ENCODE measurements around the gene OPCML. TPM values are rescaled to one million over a fixed set of nuclear protein-coding genes. Genes with fewer than 3 reads are reported as not detected.

OPCML gene
- total RNA-seq, 4 donors from 2014 or later: 0.15 TPM; not detected in 3

DNA sequence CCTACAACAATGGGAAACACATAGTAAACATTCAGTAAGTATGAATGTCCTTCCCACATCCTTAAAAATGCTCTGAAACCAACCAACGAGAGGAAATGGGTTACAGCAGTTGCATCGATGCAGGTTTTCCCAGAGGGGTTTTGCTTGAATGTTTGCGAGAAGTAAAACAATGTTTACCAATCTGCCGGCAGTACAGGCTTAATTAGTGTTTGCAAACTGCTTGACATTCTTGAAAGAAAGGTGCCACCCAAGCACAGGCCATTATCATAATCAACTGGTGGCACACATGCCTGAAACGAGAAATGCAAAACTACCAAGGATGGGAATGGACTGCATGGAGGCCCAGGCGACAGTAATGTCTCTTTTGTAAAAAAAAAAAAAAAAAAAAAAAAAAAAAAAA is 27.1 kb upstream of the OPCML start:
- no peaks in the 10 kb centered on the region for H3K4me1 ChIP-seq
- peaks cover 7% of the 10 kb centered on the region for H3K27me3 ChIP-seq
- TF ChIP-seq EP300 (IDR thresholded peaks at IDR 0.05) (no peak), POLR2A (IDR thresholded peaks at IDR 0.05) (no peak), POLR2AphosphoS5 (IDR thresholded peaks at IDR 0.05) (no peak)
- TF ChIP-seq, protein P1, sequence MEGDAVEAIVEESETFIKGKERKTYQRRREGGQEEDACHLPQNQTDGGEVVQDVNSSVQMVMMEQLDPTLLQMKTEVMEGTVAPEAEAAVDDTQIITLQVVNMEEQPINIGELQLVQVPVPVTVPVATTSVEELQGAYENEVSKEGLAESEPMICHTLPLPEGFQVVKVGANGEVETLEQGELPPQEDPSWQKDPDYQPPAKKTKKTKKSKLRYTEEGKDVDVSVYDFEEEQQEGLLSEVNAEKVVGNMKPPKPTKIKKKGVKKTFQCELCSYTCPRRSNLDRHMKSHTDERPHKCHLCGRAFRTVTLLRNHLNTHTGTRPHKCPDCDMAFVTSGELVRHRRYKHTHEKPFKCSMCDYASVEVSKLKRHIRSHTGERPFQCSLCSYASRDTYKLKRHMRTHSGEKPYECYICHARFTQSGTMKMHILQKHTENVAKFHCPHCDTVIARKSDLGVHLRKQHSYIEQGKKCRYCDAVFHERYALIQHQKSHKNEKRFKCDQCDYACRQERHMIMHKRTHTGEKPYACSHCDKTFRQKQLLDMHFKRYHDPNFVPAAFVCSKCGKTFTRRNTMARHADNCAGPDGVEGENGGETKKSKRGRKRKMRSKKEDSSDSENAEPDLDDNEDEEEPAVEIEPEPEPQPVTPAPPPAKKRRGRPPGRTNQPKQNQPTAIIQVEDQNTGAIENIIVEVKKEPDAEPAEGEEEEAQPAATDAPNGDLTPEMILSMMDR (IDR thresholded peaks at IDR 0.05): no peak
- no peak for DNase-seq (ENCODE audit: low spot score in 2 of 2)
- 68% methylated on average over 6 of the region's 6 CpGs for WGBS
- no peaks in the 10 kb centered on the region for H3K9me3 ChIP-seq
- H3K27ac ChIP-seq: no peak overlapping the region
- H3K36me3 ChIP-seq: no peaks in the 10 kb centered on the region
- H3K4me3 ChIP-seq: no peak overlapping the region

DNA sequence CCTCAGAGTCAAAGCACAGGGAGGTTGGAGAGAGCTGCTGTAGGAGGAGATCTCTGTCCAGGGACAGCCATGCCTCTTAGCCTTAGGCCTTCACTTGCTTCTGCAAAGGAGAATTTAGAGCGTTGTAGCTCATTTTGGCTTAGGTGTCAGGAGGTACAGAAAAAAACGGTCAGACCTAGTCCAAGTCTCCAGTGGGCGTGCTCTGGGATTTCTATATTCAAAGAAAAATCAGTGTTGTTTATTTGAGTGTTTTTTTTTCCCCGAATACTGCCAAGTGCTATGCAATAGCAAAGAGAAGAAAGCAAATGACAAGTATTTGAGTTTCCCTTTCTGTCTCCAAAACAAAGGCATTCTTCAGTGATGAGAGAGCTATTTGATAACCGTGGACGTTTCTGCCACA is 22.7 kb upstream of the OPCML start:
- H3K36me3 ChIP-seq: no peaks in the 10 kb centered on the region
- peaks cover 3% of the 10 kb centered on the region for H3K27me3 ChIP-seq
- no peaks in the 10 kb centered on the region for H3K4me1 ChIP-seq
- H3K9me3 ChIP-seq: no peaks in the 10 kb centered on the region
- TF ChIP-seq POLR2AphosphoS5 (IDR thresholded peaks at IDR 0.05): no peak
- TF ChIP-seq, protein P1 (IDR thresholded peaks at IDR 0.05): no peak
- TF ChIP-seq EP300 (IDR thresholded peaks at IDR 0.05): no peak
- TF ChIP-seq POLR2A (IDR thresholded peaks at IDR 0.05): no peak
- no peak overlapping the region for H3K4me3 ChIP-seq
- H3K27ac ChIP-seq: no peak overlapping the region
- DNase-seq (ENCODE audit: low spot score in 2 of 2): no peak
- WGBS: 28% methylated on average over 6 of the region's 6 CpGs

DNA sequence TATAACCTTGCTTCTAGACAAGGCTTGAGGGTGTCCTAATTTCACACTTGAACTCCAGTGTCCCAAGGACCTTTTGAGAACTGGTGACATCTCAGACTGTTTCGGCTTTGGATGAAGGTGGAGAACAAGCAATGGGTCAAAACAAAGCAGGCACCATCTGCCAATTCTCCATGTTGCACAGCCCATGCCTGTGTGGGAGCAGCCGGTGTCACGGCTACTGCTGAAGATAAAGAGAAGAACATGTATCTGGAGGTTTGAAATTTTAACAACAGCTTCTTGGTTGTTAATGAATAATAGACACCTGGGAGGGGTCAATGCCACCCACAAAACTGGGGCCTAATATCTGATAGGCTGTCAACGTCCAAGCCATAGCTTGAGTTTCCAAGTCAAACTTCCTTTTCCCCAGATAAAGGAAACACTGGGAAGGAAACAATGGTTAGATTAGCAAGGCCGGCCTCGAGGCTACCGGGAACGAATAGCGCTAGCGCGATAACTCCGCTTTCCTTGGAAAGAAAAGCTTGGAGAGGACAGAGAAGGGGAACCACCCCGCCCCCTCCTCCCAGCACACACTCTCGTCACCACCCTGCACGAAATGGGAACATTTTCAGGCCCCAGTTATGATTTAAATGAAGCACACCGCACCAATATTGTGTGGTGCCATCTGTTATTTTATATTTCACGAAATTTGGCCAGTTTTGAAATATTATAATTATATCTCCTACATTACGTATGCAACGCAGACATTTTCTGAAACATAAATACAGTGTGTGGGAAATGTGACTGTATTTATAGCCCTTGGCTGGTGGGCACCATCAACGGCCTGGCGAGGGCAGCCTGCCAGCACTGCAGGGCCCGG is 21.8 kb upstream of the OPCML start:
- H3K27me3 ChIP-seq: peaks cover 3% of the 10 kb centered on the region
- no peaks in the 10 kb centered on the region for H3K9me3 ChIP-seq
- H3K4me3 ChIP-seq: no peak overlapping the region
- TF ChIP-seq POLR2AphosphoS5 (IDR thresholded peaks at IDR 0.05) (no peak), POLR2A (IDR thresholded peaks at IDR 0.05) (no peak), EP300 (IDR thresholded peaks at IDR 0.05) (no peak)
- TF ChIP-seq, protein P1 (IDR thresholded peaks at IDR 0.05): no peak
- H3K27ac ChIP-seq: no peak overlapping the region
- DNase-seq (ENCODE audit: low spot score in 2 of 2): no peak
- WGBS: 84% methylated on average over 22 of the region's 22 CpGs
- H3K4me1 ChIP-seq: no peaks in the 10 kb centered on the region
- H3K36me3 ChIP-seq: no peaks in the 10 kb centered on the region

DNA sequence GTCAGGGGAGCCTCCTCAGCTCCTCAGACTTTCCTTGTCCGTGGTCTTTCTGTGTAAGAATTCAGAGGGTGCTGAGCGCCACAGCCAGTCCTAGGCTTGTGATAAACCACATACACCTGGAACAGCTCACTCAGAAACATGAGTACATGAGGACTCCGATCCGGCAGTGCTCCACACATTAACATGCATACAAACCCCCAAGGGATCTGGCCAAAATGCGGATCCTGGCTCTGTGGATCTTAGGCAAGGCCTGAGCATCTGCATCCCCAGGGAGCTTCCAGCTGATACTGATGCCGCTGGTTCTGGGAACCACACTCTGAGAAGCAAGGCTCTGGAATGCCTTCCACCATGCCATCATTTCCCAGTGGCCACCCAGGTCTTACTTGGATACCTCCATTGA is 20.6 kb upstream of the OPCML start:
- TF ChIP-seq, protein P1 (IDR thresholded peaks at IDR 0.05): no peak
- TF ChIP-seq EP300 (IDR thresholded peaks at IDR 0.05) (no peak), POLR2A (IDR thresholded peaks at IDR 0.05) (no peak), POLR2AphosphoS5 (IDR thresholded peaks at IDR 0.05) (no peak)
- Histone ChIP-seq H3K27me3 (no peaks in the 10 kb centered on the region), H3K4me1 (no peaks in the 10 kb centered on the region), H3K27ac (no peak overlapping the region), H3K4me3 (no peak overlapping the region), H3K36me3 (no peaks in the 10 kb centered on the region), H3K9me3 (no peaks in the 10 kb centered on the region)
- 72% methylated on average over 6 of the region's 6 CpGs for WGBS
- no peak for DNase-seq (ENCODE audit: low spot score in 2 of 2)

DNA sequence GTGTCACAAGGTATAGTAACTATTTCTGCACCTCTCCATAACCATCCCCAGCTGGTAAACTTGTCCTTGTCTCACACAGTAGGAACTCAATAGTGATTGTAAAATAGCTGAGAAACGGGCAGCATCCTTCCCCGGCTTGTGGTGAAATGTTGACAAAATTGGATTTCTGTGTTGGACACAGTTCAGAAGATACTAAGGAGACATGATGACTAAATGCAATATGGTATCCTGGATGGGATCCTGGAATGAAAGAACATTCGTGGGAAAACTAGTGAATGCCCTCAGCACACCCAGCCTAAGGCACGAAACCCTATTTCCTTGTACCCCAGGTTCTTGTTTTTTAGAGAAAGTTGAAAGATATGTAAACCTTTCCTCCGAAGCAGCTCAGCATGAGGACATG is 18.8 kb upstream of the OPCML start:
- no peak for DNase-seq (ENCODE audit: low spot score in 2 of 2)
- Histone ChIP-seq H3K4me1 (no peaks in the 10 kb centered on the region), H3K36me3 (no peaks in the 10 kb centered on the region), H3K27me3 (no peaks in the 10 kb centered on the region), H3K27ac (no peak overlapping the region), H3K4me3 (no peak overlapping the region), H3K9me3 (no peaks in the 10 kb centered on the region)
- TF ChIP-seq, protein P1 (IDR thresholded peaks at IDR 0.05): no peak
- TF ChIP-seq POLR2AphosphoS5 (IDR thresholded peaks at IDR 0.05) (no peak), EP300 (IDR thresholded peaks at IDR 0.05) (no peak), POLR2A (IDR thresholded peaks at IDR 0.05) (no peak)
- 76% methylated on average over 5 of the region's 5 CpGs for WGBS

All from suprapubic skin (tissue), 4 donors.